Smooth muscle cell (in vitro differentiated cells): ENCODE results near the gene UNC50. TPM values are rescaled to one million over a fixed set of nuclear protein-coding genes. Genes with fewer than 3 reads are reported as not detected.

Experiments
- DNase-seq: peaks from one replicate; lab custom pipeline; 2025; ENCODE audit not compliant: unreplicated experiment; lab: John Stamatoyannopoulos, UW
- H2AFZ ChIP-seq: fragments of 200-600 bp; sonication (generic); 2 replicates; pipeline ENCODE4 v1.6.0; 2016; ENCODE audit warnings: antibody characterized with exemption, low read depth, mild to moderate bottlenecking
- H3F3A ChIP-seq: fragments of 200-600 bp; sonication (generic); 2 replicates; pipeline ENCODE4 v1.6.0; 2017; ENCODE audit warnings: antibody characterized with exemption, low read depth
- H3K27ac ChIP-seq: fragments of 200-600 bp; sonication (generic); 2 replicates; pipeline ENCODE4 v1.5.1; 2016; ENCODE audit warnings: low read depth, mild to moderate bottlenecking
- H3K27me3 ChIP-seq: fragments of 200-600 bp; sonication (generic); 2 replicates; pipeline ENCODE4 v1.6.1; 2016; ENCODE audit warnings: low read depth, mild to moderate bottlenecking
- H3K36me3 ChIP-seq: fragments of 200-600 bp; sonication (generic); 2 replicates; pipeline ENCODE4 v1.5.1; 2016; ENCODE audit warnings: low read depth
- H3K4me1 ChIP-seq: fragments of 200-600 bp; sonication (generic); 2 replicates; pipeline ENCODE4 v1.5.1; 2016; ENCODE audit warnings: low read depth
- H3K4me2 ChIP-seq: fragments of 200-600 bp; sonication (generic); 2 replicates; pipeline ENCODE4 v1.6.0; 2016; ENCODE audit warnings: mild to moderate bottlenecking
- H3K4me3 ChIP-seq: fragments of 200-600 bp; sonication (generic); 2 replicates; pipeline ENCODE4 v1.5.1; 2016; ENCODE audit warnings: mild to moderate bottlenecking
- H3K79me2 ChIP-seq: fragments of 200-600 bp; sonication (generic); 2 replicates; pipeline ENCODE4 v1.6.0; 2016; ENCODE audit warnings: low read depth, mild to moderate bottlenecking
- H3K9ac ChIP-seq: fragments of 200-600 bp; sonication (generic); 2 replicates; pipeline ENCODE4 v1.6.0; 2016; ENCODE audit warnings: low read depth
- H3K9me3 ChIP-seq: fragments of 200-600 bp; sonication (generic); replicated peaks from 2 replicates; pipeline ENCODE4 v1.5.1; 2016; ENCODE audit warnings: low read depth
- H4K20me1 ChIP-seq: fragments of 200-600 bp; sonication (generic); 2 replicates; pipeline ENCODE4 v1.6.0; 2016; ENCODE audit warnings: low read depth
- CTCF ChIP-seq: fragments of 200-600 bp; sonication (generic); IDR thresholded peaks from 2 replicates; pipeline ENCODE4 v1.5.1; 2017; ENCODE audit warnings: borderline replicate concordance, mild to moderate bottlenecking, antibody characterized with exemption; ENCODE audit not compliant: insufficient read depth, poor library complexity, severe bottlenecking
- WGBS: methylation state at CpG from one replicate; pipeline ENCODE4 v1.1.7; 2016; ENCODE audit warnings: low lambda C conversion rate; 5-methylcytosine and 5-hydroxymethylcytosine counted together
- polyA plus RNA-seq: library from polyadenylated mRNA; unstranded; fragments of >200 nt; fragmentation: Nextera tagmentation; extraction: Ambion mirVana; gene quantifications from 2 replicates; pipeline ENCODE4 v1.2.1, GENCODE V29; 2016
- total RNA-seq: library from RNA; depleted of rRNA; stranded (reverse); fragments of >200 nt; gene quantifications from 2 replicates; pipeline ENCODE4 v1.2.3, GENCODE V29; 2014

UNC50 gene
- total and polyA plus RNA-seq, 2 experiments from 2014 or later, result 52.2 to 59.2 TPM

GRCh38 chr2:98583816-98584618 lies 24.4 kb upstream of the UNC50 start:
- TF ChIP-seq CTCF, result no peak
- H3K4me1 ChIP-seq, result no peaks in the 10 kb centered on the region
- H3K9ac ChIP-seq, result no peak overlapping the region
- WGBS, result 93% methylated on average over 10 of the region's 10 CpGs
- H3K9me3 ChIP-seq, result no peaks in the 10 kb centered on the region
- H3K27ac ChIP-seq, result no peak overlapping the region
- H3K4me2 ChIP-seq, result no peak overlapping the region
- no peak overlapping the region for H3K4me3 ChIP-seq
- H3K27me3 ChIP-seq, result no peaks in the 10 kb centered on the region
- no peak overlapping the region for H2AFZ ChIP-seq
- H3K36me3 ChIP-seq, result peaks cover 4% of the 10 kb centered on the region
- H3F3A ChIP-seq, result no peaks in the 10 kb centered on the region
- no peak for DNase-seq
- no peaks in the 10 kb centered on the region for H4K20me1 ChIP-seq
- no peaks in the 10 kb centered on the region for H3K79me2 ChIP-seq

GRCh38 chr2:98585386-98585785 lies 23.0 kb upstream of the UNC50 start:
- no peaks in the 10 kb centered on the region for H3K27me3 ChIP-seq
- peaks cover 4% of the 10 kb centered on the region for H3K36me3 ChIP-seq
- no peaks in the 10 kb centered on the region for H3F3A ChIP-seq
- no peak overlapping the region for H3K27ac ChIP-seq
- H2AFZ ChIP-seq, result no peak overlapping the region
- no peaks in the 10 kb centered on the region for H4K20me1 ChIP-seq
- no peaks in the 10 kb centered on the region for H3K9me3 ChIP-seq
- H3K4me2 ChIP-seq, result no peak overlapping the region
- no peak overlapping the region for H3K4me3 ChIP-seq
- WGBS, result 96% methylated on average over 10 of the region's 10 CpGs
- DNase-seq, result no peak
- no peak overlapping the region for H3K9ac ChIP-seq
- no peak for TF ChIP-seq CTCF
- no peaks in the 10 kb centered on the region for H3K4me1 ChIP-seq
- H3K79me2 ChIP-seq, result no peaks in the 10 kb centered on the region

GRCh38 chr2:98586551-98587140 lies 21.7 kb upstream of the UNC50 start:
- TF ChIP-seq CTCF, result no peak
- no peak for DNase-seq
- H3K4me2 ChIP-seq, result no peak overlapping the region
- H3K79me2 ChIP-seq, result no peaks in the 10 kb centered on the region
- H3K9me3 ChIP-seq, result no peaks in the 10 kb centered on the region
- no peaks in the 10 kb centered on the region for H4K20me1 ChIP-seq
- H3K4me3 ChIP-seq, result no peak overlapping the region
- H3K27ac ChIP-seq, result no peak overlapping the region
- WGBS, result 93% methylated on average over 6 of the region's 6 CpGs
- no peaks in the 10 kb centered on the region for H3K27me3 ChIP-seq
- no peak overlapping the region for H2AFZ ChIP-seq
- no peaks in the 10 kb centered on the region for H3F3A ChIP-seq
- no peaks in the 10 kb centered on the region for H3K4me1 ChIP-seq
- peaks cover 2% of the 10 kb centered on the region for H3K36me3 ChIP-seq
- H3K9ac ChIP-seq, result no peak overlapping the region
